HEK293T (cell line): ENCODE measurements around the gene OAT.

ENCODE experiments used
- FOXM1 ChIP-seq: fragments of 450-650 bp; IDR thresholded peaks from 2 replicates; pipeline ENCODE4 v1.6.1; 2017; ENCODE audit warnings: mild to moderate bottlenecking, borderline replicate concordance
- HDGF ChIP-seq: fragments of 450-650 bp; IDR thresholded peaks from 2 replicates; pipeline ENCODE4 v1.6.1; 2017; ENCODE audit warnings: antibody characterized with exemption, borderline replicate concordance
- LEF1 ChIP-seq: fragments of 450-650 bp; IDR thresholded peaks from 2 replicates; pipeline ENCODE4 v1.6.1; 2017; ENCODE audit warnings: mild to moderate bottlenecking, borderline replicate concordance
- NFRKB ChIP-seq: fragments of 450-650 bp; IDR thresholded peaks from 2 replicates; pipeline ENCODE4 v1.6.1; 2016; ENCODE audit warnings: mild to moderate bottlenecking, moderate library complexity
- TF ChIP-seq, protein P1 (sequence below): fragments of 450-650 bp; IDR thresholded peaks from 2 replicates; pipeline ENCODE4 v1.6.1; 2016

DNA sequence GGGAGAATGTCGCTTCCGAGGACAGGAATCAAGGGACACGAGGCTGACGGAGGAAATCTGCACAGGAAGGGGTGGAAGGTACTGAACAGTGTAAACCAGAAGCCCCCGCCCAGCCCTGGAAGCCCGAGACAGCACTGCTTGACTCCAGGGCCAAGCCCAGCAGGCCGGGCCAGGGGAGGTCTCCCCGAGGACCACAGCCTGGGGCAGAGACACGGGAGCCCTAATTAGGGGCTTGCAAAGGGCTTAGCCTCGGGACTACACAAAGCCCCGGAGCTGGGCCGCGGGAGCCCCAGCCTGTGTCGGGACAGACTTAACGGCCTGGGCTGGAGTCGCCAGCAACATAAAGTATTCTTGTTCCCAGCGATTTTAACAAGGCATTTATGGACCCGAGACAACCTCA lies 50.8 kb downstream of the OAT start:
- TF ChIP-seq FOXM1, result no peak
- no peak for TF ChIP-seq LEF1
- no peak for TF ChIP-seq NFRKB
- no peak for TF ChIP-seq HDGF
- TF ChIP-seq, protein P1, sequence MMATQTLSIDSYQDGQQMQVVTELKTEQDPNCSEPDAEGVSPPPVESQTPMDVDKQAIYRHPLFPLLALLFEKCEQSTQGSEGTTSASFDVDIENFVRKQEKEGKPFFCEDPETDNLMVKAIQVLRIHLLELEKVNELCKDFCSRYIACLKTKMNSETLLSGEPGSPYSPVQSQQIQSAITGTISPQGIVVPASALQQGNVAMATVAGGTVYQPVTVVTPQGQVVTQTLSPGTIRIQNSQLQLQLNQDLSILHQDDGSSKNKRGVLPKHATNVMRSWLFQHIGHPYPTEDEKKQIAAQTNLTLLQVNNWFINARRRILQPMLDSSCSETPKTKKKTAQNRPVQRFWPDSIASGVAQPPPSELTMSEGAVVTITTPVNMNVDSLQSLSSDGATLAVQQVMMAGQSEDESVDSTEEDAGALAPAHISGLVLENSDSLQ, result no peak
